NCI-H2171 (cell line): ENCODE results near the gene MAGEA2B.
"Not testable (repeated sequence)": the region's sequence is repeated elsewhere in the genome, so short reads cannot be mapped to it uniquely, and the experiment has no call there.

ENCODE experiments used
- DNase-seq: peaks from one replicate; lab custom pipeline; 2025; lab: John Stamatoyannopoulos, UW

Gene MAGEA2B, protein sequence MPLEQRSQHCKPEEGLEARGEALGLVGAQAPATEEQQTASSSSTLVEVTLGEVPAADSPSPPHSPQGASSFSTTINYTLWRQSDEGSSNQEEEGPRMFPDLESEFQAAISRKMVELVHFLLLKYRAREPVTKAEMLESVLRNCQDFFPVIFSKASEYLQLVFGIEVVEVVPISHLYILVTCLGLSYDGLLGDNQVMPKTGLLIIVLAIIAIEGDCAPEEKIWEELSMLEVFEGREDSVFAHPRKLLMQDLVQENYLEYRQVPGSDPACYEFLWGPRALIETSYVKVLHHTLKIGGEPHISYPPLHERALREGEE

DNA sequence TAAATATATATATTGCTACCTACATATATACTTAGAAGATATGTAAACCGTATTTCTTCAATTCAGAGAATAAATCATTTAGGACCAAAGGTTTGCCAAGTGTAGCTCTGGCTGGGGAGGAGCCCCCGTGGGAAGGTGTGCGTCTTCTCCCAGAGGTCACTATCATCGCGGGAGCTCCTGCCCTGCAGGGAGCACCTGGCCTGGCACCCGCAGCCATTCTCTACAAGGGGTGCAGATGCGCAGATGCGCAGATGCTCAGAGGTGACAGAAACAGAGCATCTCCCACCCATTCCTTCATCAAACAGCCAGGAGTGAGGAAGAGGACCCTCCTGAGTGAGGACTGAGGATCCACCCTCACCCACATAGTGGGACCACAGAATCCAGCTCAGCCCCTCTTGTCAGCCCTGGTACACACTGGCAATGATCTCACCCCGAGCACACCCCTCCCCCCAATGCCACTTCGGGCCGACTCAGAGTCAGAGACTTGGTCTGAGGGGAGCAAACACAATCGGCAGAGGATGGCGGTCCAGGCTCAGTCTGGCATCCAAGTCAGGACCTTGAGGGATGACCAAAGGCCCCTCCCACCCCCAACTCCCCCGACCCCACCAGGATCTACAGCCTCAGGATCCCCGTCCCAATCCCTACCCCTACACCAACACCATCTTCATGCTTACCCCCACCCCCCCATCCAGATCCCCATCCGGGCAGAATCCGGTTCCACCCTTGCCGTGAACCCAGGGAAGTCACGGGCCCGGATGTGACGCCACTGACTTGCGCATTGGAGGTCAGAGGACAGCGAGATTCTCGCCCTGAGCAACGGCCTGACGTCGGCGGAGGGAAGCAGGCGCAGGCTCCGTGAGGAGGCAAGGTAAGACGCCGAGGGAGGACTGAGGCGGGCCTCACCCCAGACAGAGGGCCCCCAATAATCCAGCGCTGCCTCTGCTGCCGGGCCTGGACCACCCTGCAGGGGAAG lies at the start of gene MAGEA2B:
TSS of gene MAGEA2B (plus strand) at position 814 of the 973 bp plus-strand sequence. CDS start 2,479 bp downstream, outside the sequence.
- not testable (repeated sequence) for DNase-seq

DNA sequence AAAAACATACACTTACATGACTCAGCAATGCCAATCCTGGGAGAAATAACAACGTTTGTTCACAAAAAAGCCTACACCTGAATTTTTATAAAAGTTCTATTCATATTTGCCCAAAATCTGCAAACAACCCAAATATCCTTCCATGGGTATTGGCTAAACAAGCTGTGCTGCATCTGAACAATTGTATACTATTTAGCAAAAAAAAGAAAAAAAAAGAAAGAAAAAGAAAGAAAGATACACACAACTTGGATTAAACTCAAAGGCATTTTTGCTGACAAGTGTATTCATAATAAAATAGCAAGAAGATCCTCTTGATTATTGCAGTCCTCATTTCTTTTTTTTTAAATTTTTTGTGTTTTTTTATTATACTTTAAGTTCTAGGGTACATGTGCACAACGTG lies 40.3 kb upstream of the MAGEA2B start:
- no peak for DNase-seq

DNA sequence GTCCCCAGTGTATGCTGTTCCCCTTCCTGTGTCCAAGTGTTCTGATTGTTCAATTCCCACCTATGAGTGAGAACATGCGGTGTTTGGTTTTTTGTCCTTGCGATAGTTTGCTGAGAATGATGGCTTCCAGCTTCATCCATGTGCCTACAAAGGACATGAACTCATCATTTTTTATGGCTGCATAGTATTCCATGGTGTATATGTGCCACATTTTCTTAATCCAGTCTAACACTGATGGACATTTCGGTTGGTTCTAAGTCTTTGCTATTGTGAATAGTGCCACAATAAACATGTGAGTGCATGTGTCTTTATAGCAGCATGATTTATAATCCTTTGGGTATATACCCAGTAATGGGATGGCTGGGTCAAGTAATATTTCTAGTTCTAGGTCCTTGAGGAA lies 39.8 kb upstream of the MAGEA2B start:
- DNase-seq, result not testable (repeated sequence)

DNA sequence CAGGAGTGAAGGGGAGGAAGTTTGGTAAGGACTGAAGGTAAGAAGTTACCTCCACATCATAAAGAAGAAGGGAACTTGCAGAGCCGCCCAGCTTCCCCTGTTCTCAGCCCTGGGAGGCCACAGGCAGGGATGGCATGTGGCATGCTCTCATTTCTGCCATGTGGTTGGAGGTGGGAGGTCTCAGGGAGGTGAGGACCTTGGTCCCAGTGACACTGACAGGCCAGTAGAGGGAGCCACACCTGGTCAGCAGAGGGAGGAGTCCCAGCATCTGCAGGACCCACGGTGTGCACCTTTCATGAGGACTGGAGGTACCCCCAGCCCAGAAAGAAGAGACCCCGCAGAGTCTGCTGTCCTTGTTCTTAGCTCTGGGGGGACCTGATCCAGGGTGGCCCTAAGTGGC lies 33.4 kb upstream of the MAGEA2B start:
- DNase-seq, result not testable (repeated sequence)

DNA sequence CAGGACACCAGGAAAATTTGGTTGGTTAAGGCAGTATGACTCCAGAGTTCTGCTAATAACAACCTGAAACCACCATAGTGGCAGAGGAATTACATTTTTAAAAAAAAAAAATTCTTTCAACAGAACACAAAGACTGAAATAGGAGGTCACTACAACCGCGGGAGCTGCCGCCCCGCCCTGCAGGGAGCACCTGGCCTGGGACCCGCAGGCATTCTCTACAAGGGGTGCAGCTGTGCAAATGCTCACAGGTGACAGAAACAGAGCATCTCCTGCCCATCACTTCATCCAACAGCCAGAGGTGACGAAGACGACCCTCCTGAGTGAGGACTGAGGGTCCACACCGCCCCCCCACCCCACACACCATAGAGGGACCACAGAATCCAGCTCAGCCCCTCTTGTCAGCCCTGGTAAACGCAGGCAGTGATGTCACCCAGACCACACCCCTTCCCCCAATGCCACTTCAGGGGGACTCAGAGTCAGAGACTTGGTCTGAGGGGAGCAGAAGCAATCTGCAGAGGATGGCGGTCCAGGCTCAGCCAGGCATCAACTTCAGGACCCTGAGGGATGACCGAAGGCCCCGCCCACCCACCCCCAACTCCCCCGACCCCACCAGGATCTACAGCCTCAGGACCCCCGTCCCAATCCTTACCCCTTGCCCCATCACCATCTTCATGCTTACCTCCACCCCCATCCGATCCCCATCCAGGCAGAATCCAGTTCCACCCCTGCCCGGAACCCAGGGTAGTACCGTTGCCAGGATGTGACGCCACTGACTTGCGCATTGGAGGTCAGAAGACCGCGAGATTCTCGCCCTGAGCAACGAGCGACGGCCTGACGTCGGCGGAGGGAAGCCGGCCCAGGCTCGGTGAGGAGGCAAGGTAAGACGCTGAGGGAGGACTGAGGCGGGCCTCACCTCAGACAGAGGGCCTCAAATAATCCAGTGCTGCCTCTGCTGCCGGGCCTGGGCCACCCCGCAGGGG lies 16.2 kb upstream of the MAGEA2B start, which contains the start of gene MAGEA3:
TSS of gene MAGEA3 (plus strand) at position 843 of the 980 bp plus-strand sequence. CDS start 2,039 bp downstream, outside the sequence.
- not testable (repeated sequence) for DNase-seq

DNA sequence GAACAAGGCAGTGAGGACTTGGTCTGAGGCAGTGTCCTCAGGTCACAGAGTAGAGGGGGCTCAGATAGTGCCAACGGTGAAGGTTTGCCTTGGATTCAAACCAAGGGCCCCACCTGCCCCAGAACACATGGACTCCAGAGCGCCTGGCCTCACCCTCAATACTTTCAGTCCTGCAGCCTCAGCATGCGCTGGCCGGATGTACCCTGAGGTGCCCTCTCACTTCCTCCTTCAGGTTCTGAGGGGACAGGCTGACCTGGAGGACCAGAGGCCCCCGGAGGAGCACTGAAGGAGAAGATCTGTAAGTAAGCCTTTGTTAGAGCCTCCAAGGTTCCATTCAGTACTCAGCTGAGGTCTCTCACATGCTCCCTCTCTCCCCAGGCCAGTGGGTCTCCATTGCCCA lies 14.0 kb upstream of the MAGEA2B start:
- DNase-seq, result not testable (repeated sequence)

DNA sequence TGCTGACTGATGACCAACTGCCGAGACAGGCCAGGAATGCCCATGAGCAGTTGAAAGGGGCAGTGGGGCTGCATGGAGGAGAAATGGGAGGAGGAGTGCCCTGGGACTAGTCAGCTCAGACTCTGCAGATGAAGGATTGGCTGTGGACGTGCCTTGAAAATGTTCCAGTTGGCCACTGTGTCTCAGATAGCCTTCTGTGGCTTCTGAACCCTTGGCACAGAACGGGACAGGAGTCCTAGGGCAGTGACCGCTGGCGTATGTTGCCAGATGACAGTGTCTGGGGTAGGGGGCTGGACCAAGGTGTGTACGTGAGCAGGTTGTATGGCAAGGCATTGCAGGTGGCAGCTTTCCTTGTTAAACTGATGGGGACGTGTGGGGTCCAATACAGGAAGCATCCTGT lies 7.9 kb upstream of the MAGEA2B start:
- not testable (repeated sequence) for DNase-seq

DNA sequence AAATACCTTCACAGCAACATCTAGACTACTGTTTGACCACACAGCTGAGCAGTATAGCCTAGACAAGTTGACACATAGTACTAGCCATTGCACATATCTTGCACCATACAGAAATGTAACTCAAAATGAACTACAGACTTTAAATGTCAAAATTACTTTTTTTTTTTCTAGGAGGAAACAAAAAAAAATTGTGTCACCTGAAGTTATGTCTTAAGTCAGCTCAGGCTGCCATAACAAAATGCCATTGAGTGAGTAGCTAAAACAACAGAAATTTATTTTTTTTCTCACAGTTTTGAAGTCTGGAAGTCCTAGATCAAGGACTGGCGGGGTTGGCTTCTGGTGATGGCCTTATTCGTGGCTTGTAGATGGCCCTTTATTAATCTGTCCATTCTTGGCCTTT lies 5.3 kb upstream of the MAGEA2B start, which contains the start of gene CSAG2:
TSS of gene CSAG2 (minus strand) at position 101 of the 400 bp plus-strand sequence. CDS start 161 bp downstream, outside the sequence.
- not testable (repeated sequence) for DNase-seq

DNA sequence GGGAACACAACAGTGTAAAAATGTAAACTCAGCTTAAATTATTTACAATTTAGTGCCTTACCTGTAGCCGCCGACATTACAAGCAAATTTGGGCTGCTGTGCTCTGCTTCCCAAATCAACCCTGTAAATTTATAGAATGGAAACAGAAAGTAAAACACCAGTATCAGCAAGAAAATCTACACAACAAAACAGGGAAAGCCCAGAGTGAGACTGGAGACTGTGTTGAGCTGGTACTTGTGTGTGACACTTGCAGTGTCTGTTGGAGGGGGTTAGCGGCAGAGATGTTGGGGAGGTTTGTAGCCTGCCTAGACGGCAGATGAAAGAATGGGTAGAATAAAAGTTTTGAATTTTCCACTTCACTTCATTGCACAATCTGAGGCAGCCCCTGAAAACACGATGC lies 1.2 kb upstream of the MAGEA2B start:
- not testable (repeated sequence) for DNase-seq

DNA sequence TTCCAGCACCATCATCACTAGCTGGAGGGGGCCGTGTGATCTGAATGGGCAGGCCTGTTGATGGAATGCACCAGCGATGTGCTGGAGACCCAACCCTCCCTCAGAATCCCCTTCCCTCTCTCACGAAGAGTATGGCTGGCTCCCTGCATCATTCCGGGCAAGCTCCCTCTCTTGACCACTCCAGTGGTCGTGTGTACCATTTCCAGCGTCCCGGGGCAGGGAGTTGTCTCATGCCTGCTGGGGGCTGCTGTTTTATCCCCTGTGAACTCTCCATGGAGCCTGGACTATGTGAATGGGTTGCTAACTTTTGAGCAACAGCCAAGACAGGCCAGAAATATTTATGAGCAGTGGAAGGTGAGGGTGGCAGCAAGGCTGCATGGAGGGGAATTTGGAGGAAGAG lies 11.0 kb downstream of the MAGEA2B start:
- no peak for DNase-seq

DNA sequence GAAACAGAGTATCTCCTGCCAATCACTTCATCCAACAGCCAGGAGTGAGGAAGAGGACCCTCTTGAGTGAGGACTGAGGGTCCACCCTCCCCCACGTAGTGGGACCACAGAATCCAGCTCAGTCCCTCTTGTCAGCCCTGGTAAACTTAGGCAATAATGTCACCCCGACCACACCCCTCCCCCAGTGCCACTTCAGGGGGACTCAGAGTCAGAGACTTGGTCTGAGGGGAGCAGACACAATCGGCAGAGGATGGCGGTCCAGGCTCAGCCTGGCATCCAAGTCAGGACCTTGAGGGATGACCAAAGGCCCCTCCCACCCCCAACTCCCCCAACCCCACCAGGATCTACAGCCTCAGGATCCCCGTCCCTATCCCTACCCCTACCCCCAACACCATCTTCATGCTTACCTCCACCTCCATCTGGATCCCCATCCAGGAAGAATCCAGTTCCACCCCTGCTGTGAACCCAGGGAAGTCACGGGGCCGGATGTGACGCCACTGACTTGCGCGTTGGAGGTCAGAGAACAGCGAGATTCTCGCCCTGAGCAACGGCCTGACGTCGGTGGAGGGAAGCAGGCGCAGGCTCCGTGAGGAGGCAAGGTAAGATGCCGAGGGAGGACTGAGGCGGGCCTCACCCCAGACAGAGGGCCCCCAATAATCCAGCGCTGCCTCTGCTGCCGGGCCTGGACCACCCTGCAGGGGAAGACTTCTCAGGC lies 19.0 kb downstream of the MAGEA2B start, which contains the start of the genes CSAG1 and MAGEA12:
TSS of gene CSAG1 (minus strand) at position 461 of the 715 bp plus-strand sequence. CDS start 1,261 bp downstream, outside the sequence.
TSS of gene MAGEA12 (plus strand) at position 497 of the 715 bp plus-strand sequence. CDS start 2,405 bp downstream, outside the sequence.
- no peak for DNase-seq

DNA sequence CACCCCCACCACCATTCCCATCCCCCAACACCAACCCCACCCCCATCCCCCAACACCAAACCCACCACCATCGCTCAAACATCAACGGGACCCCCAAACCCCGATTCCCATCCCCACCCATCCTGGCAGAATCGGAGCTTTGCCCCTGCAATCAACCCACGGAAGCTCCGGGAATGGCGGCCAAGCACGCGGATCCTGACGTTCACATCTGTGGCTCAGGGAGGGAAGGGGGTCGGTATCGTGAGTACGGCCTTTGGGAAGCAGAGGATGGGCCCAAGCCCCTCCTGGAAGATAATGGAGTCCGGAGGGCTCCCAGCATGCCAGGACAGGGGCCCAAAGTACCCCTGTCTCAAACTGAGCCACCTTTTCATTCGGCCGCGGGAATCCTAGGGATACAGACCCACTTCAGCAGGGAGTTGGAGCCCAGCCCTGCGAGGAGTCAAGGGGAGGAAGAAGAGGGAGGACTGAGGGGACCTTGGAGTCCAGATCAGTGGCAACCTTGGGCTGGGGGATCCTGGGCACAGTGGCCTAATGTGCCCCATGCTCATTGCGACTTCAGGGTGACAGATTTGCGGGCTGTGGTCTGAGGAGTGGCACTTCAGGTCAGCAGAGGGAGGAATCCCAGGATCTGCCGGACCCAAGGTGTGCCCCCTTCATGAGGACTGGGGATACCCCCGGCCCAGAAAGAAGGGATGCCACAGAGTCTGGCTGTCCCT lies 19.9 kb downstream of the MAGEA2B start:
- not testable (repeated sequence) for DNase-seq

DNA sequence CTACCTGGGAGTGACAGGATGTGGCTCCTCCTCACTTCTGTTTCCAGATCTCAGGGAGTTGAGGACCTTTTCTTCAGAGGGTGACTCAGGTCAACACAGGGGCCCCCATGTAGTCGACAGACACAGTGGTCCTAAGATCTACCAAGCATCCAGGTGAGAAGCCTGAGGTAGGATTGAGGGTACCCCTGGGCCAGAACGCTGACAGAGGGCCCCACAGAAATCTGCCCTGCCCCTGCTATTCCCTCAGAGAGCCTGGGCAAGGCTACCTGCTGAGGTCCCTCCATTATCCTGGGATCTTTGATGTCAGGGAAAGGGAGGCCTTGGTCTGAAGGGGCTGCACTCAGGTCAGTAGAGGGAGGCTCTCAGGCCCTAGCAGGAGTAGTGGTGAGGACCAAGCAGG lies 20.7 kb downstream of the MAGEA2B start:
- no peak for DNase-seq

DNA sequence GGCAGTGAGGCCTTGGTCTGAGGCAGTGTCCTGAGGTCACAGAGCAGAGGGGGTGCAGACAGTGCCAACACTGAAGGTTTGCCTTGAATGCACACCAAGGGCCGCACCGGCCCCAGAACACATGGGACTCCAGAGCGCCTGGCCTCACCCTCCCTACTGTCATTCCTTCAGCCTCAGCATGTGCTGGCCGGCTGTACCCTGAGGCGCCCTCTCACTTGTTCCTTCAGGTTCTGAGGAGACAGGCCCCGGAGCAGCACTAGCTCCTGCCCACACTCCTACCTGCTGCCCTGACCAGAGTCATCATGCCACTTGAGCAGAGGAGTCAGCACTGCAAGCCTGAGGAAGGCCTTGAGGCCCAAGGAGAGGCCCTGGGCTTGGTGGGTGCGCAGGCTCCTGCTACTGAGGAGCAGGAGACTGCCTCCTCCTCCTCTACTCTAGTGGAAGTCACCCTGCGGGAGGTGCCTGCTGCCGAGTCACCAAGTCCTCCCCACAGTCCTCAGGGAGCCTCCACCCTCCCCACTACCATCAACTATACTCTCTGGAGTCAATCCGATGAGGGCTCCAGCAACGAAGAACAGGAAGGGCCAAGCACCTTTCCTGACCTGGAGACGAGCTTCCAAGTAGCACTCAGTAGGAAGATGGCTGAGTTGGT lies 21.6 kb downstream of the MAGEA2B start:
- DNase-seq, result no peak

DNA sequence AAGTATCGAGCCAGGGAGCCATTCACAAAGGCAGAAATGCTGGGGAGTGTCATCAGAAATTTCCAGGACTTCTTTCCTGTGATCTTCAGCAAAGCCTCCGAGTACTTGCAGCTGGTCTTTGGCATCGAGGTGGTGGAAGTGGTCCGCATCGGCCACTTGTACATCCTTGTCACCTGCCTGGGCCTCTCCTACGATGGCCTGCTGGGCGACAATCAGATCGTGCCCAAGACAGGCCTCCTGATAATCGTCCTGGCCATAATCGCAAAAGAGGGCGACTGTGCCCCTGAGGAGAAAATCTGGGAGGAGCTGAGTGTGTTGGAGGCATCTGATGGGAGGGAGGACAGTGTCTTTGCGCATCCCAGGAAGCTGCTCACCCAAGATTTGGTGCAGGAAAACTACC lies 22.1 kb downstream of the MAGEA2B start:
- DNase-seq, result not testable (repeated sequence)

DNA sequence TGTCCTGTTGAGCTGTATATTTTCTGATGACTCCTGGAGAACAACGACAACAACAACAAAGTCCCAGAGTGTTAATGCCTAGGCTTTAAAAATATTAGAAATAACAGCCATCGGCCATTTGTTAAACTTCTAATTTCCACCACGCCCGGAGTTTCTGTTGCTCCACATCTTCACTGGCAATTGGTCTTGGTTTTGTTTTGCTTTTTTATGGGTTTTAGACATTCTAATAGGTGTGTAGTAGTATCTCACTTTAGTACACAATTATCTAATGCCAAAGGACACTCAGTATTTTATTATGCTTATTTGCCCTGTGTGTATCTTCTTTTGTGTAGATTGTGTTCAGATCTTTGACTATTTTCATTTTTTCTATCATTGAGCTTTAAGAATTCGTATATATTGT lies 24.1 kb downstream of the MAGEA2B start:
- DNase-seq, result no peak

DNA sequence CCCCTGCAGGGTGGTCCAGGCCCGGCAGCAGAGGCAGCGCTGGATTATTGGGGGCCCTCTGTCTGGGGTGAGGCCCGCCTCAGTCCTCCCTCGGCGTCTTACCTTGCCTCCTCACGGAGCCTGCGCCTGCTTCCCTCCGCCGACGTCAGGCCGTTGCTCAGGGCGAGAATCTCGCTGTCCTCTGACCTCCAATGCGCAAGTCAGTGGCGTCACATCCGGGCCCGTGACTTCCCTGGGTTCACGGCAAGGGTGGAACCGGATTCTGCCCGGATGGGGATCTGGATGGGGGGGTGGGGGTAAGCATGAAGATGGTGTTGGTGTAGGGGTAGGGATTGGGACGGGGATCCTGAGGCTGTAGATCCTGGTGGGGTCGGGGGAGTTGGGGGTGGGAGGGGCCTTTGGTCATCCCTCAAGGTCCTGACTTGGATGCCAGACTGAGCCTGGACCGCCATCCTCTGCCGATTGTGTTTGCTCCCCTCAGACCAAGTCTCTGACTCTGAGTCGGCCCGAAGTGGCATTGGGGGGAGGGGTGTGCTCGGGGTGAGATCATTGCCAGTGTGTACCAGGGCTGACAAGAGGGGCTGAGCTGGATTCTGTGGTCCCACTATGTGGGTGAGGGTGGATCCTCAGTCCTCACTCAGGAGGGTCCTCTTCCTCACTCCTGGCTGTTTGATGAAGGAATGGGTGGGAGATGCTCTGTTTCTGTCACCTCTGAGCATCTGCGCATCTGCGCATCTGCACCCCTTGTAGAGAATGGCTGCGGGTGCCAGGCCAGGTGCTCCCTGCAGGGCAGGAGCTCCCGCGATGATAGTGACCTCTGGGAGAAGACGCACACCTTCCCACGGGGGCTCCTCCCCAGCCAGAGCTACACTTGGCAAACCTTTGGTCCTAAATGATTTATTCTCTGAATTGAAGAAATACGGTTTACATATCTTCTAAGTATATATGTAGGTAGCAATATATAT lies 39.5 kb downstream of the MAGEA2B start, which contains the start of gene MAGEA2:
TSS of gene MAGEA2 (minus strand) at position 157 of the 965 bp plus-strand sequence. CDS start 2,479 bp downstream, outside the sequence.
- DNase-seq, result not testable (repeated sequence)

DNA sequence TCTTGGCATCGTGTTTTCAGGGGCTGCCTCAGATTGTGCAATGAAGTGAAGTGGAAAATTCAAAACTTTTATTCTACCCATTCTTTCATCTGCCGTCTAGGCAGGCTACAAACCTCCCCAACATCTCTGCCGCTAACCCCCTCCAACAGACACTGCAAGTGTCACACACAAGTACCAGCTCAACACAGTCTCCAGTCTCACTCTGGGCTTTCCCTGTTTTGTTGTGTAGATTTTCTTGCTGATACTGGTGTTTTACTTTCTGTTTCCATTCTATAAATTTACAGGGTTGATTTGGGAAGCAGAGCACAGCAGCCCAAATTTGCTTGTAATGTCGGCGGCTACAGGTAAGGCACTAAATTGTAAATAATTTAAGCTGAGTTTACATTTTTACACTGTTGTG lies 40.4 kb downstream of the MAGEA2B start:
- not testable (repeated sequence) for DNase-seq
